HFFc6 (cell line): ENCODE measurements around the gene TRMT44. TPM values are rescaled to one million over a fixed set of nuclear protein-coding genes. Genes with fewer than 3 reads are reported as not detected.

Experiments
- DNase-seq: peaks from one replicate; pipeline ENCODE4 v3.0.0-alpha.2; 2018
- H3K27ac Mint-ChIP-seq: 2 replicates; pipeline ENCODE4 v1.8.0; 2020; ENCODE audit warnings: mild to moderate bottlenecking, mixed read lengths
- H3K27me3 Mint-ChIP-seq: 2 replicates; pipeline ENCODE4 v1.8.0; 2021; ENCODE audit warnings: mild to moderate bottlenecking, moderate library complexity, mixed read lengths; ENCODE audit not compliant: insufficient read depth
- H3K36me3 Mint-ChIP-seq: 2 replicates; pipeline ENCODE4 v1.8.0; 2021; ENCODE audit warnings: low read depth, mixed read lengths
- H3K4me1 Mint-ChIP-seq: 2 replicates; pipeline ENCODE4 v1.8.0; 2020; ENCODE audit warnings: low read depth, mixed read lengths
- H3K4me3 Mint-ChIP-seq: 2 replicates; pipeline ENCODE4 v1.8.0; 2020; ENCODE audit warnings: mild to moderate bottlenecking, moderate library complexity, mixed read lengths
- H3K9me3 Mint-ChIP-seq: 2 replicates; pipeline ENCODE4 v1.8.0; 2020; ENCODE audit warnings: mild to moderate bottlenecking, mixed read lengths
- CTCF ChIP-seq: fragments of 200-600 bp; sonication (generic); IDR thresholded peaks from 2 replicates; pipeline ENCODE4 v1.5.0; 2021; ENCODE audit warnings: antibody characterized with exemption, mild to moderate bottlenecking
- total RNA-seq, 6 experiments: library from RNA; stranded (reverse); fragmentation: NEBNext Ultra II Directional; extraction: Animal tissue kit (Norgen Biotek cat#: 25700); gene quantifications; 2 replicates in 1 of 6; 3 replicates in 5 of 6; pipeline ENCODE4 v1.2.3, GENCODE V29; 2021

TRMT44 gene
- total RNA-seq, 6 experiments from 2014 or later: 8.8 to 10.7 (median 10.0) TPM

GRCh38 chr4:8465615-8466611 is 25.3 kb downstream of the TRMT44 start:
- no peak for DNase-seq
- Mint-ChIP-seq H3K4me3 (no peak overlapping the region), H3K4me1 (no peaks in the 10 kb centered on the region), H3K9me3 (no peaks in the 10 kb centered on the region), H3K27ac (no peak overlapping the region), H3K36me3 (peaks cover 10% of the 10 kb centered on the region; the same call in 1 of the 2 replicates), H3K27me3 (no peaks in the 10 kb centered on the region; the same call in none of the 2 replicates)
- TF ChIP-seq CTCF: no peak

- peaks cover 10% of the 10 kb centered on the region; the same call in 1 of the 2 replicates for H3K36me3 Mint-ChIP-seq
- no peak overlapping the region for H3K4me3 Mint-ChIP-seq
- no peak overlapping the region for H3K27ac Mint-ChIP-seq
- peaks cover 5% of the 10 kb centered on the region for H3K4me1 Mint-ChIP-seq
- H3K27me3 Mint-ChIP-seq: no peaks in the 10 kb centered on the region; the same call in none of the 2 replicates
- TF ChIP-seq CTCF: no peak
- no peak for DNase-seq
- no peaks in the 10 kb centered on the region for H3K9me3 Mint-ChIP-seq
Measured at GRCh38 chr4:8467016-8467415, 26.4 kb downstream of the TRMT44 start.

- peak; percentile 39 for DNase-seq
- Mint-ChIP-seq H3K27me3 (no peaks in the 10 kb centered on the region; the same call in 1 of the 2 replicates), H3K27ac (no peak overlapping the region), H3K36me3 (peaks cover 10% of the 10 kb centered on the region; the same call in 1 of the 2 replicates), H3K4me1 (peaks cover 22% of the 10 kb centered on the region), H3K4me3 (no peak overlapping the region), H3K9me3 (no peaks in the 10 kb centered on the region)
- TF ChIP-seq CTCF: peak; percentile 95
Measured at GRCh38 chr4:8468746-8469535, 28.4 kb downstream of the TRMT44 start.

GRCh38 chr4:8469550-8469949 is 29.0 kb downstream of the TRMT44 start:
- no peak for TF ChIP-seq CTCF
- H3K27ac Mint-ChIP-seq: no peak overlapping the region
- peaks cover 22% of the 10 kb centered on the region for H3K4me1 Mint-ChIP-seq
- H3K4me3 Mint-ChIP-seq: no peak overlapping the region
- no peak for DNase-seq
- no peaks in the 10 kb centered on the region for H3K9me3 Mint-ChIP-seq
- no peaks in the 10 kb centered on the region; the same call in 1 of the 2 replicates for H3K27me3 Mint-ChIP-seq
- H3K36me3 Mint-ChIP-seq: peaks cover 10% of the 10 kb centered on the region; the same call in 1 of the 2 replicates

GRCh38 chr4:8470451-8471024 is 30.0 kb downstream of the TRMT44 start:
- TF ChIP-seq CTCF: no peak
- no peaks in the 10 kb centered on the region; the same call in 1 of the 2 replicates for H3K27me3 Mint-ChIP-seq
- H3K36me3 Mint-ChIP-seq: peaks cover 8% of the 10 kb centered on the region
- no peak overlapping the region for H3K27ac Mint-ChIP-seq
- H3K4me3 Mint-ChIP-seq: no peak overlapping the region
- no peak for DNase-seq
- peaks cover 22% of the 10 kb centered on the region for H3K4me1 Mint-ChIP-seq
- no peaks in the 10 kb centered on the region for H3K9me3 Mint-ChIP-seq
